Epidermal melanocyte (primary cell): ENCODE measurements around the gene GHRL.

ENCODE experiments used
- DNase-seq: peaks from one replicate; pipeline ENCODE4 v3.0.0; 2011; ENCODE audit warnings: low spot score; ENCODE audit not compliant: insufficient read length

GHRL gene

GRCh38 chr3:10327592-10327991 is 34.8 kb upstream of the GHRL start:
- no peak for DNase-seq

GRCh38 chr3:10322352-10322710 is 29.6 kb upstream of the GHRL start:
- DNase-seq = no peak

- DNase-seq = no peak
Measured at GRCh38 chr3:10321630-10322351, 29.0 kb upstream of the GHRL start.

GRCh38 chr3:10320320-10320677 is 27.6 kb upstream of the GHRL start:
- DNase-seq = no peak

GRCh38 chr3:10319804-10320203 is 27.1 kb upstream of the GHRL start:
- no peak for DNase-seq

GRCh38 chr3:10319251-10319650 is 26.5 kb upstream of the GHRL start:
- DNase-seq = no peak

- DNase-seq = no peak
Measured at GRCh38 chr3:10317961-10318350, 25.2 kb upstream of the GHRL start.

GRCh38 chr3:10317311-10317960 is 24.7 kb upstream of the GHRL start:
- DNase-seq = no peak

- no peak for DNase-seq
Measured at GRCh38 chr3:10315771-10316344, 23.1 kb upstream of the GHRL start.

GRCh38 chr3:10315101-10315500 is 22.4 kb upstream of the GHRL start:
- DNase-seq = no peak

GRCh38 chr3:10312861-10313260 is 20.1 kb upstream of the GHRL start:
- DNase-seq = no peak

- DNase-seq = no peak
Measured at GRCh38 chr3:10312391-10312790, 19.6 kb upstream of the GHRL start.

GRCh38 chr3:10311710-10312109 is 19.0 kb upstream of the GHRL start:
- DNase-seq = no peak

- DNase-seq = no peak
Measured at GRCh38 chr3:10310578-10310977, 17.8 kb upstream of the GHRL start.

GRCh38 chr3:10309736-10310135 is 17.0 kb upstream of the GHRL start:
- no peak for DNase-seq

GRCh38 chr3:10308678-10309077 is 15.9 kb upstream of the GHRL start:
- DNase-seq = no peak

- DNase-seq = no peak
Measured at GRCh38 chr3:10306156-10306555, 13.4 kb upstream of the GHRL start.

GRCh38 chr3:10305331-10305902 is 12.7 kb upstream of the GHRL start:
- DNase-seq = no peak

- no peak for DNase-seq
Measured at GRCh38 chr3:10304905-10305304, 12.2 kb upstream of the GHRL start.

GRCh38 chr3:10303785-10304184 is 11.0 kb upstream of the GHRL start:
- DNase-seq = no peak

- DNase-seq = no peak
Measured at GRCh38 chr3:10303105-10303504, 10.4 kb upstream of the GHRL start.

- no peak for DNase-seq
Measured at GRCh38 chr3:10300087-10300486, 7.3 kb upstream of the GHRL start.

GRCh38 chr3:10299679-10300078 is 6.9 kb upstream of the GHRL start:
- DNase-seq = no peak
